GM13976 (cell line): Measurements from ENCODE around the gene EP300.
"Not testable (repeated sequence)": the region's sequence is repeated elsewhere in the genome, so short reads cannot be mapped to it uniquely, and the experiment has no call there.

Experiments
- DNase-seq: peaks from one replicate; pipeline ENCODE4 v3.0.0; 2012; ENCODE audit warnings: low spot score
- in situ Hi-C: fragments of 300-500 bp; cut with MboI; formaldehyde crosslinking; loops from one replicate; pipeline ENCODE4 v1.12.0; 2022; ENCODE audit warnings: low sequenced_read_pairs, mixed read lengths, inconsistent platforms; ENCODE audit not compliant: unreplicated experiment
- TF ChIP-seq, protein P1 (sequence below): IDR thresholded peaks from 2 replicates; pipeline ENCODE4 v1.5.1; 2012; ENCODE audit warnings: borderline replicate concordance, mild to moderate bottlenecking; ENCODE audit not compliant: insufficient read depth; ENCODE audit errors: extremely low read depth, missing control alignments, control extremely low read depth

The EP300 gene

GRCh38 chr22:41177622-41178424 is 85.4 kb downstream of the EP300 start:
- in situ Hi-C loops, result no loop called here
- no peak for DNase-seq
- TF ChIP-seq, protein P1, sequence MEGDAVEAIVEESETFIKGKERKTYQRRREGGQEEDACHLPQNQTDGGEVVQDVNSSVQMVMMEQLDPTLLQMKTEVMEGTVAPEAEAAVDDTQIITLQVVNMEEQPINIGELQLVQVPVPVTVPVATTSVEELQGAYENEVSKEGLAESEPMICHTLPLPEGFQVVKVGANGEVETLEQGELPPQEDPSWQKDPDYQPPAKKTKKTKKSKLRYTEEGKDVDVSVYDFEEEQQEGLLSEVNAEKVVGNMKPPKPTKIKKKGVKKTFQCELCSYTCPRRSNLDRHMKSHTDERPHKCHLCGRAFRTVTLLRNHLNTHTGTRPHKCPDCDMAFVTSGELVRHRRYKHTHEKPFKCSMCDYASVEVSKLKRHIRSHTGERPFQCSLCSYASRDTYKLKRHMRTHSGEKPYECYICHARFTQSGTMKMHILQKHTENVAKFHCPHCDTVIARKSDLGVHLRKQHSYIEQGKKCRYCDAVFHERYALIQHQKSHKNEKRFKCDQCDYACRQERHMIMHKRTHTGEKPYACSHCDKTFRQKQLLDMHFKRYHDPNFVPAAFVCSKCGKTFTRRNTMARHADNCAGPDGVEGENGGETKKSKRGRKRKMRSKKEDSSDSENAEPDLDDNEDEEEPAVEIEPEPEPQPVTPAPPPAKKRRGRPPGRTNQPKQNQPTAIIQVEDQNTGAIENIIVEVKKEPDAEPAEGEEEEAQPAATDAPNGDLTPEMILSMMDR, result no peak

DNA sequence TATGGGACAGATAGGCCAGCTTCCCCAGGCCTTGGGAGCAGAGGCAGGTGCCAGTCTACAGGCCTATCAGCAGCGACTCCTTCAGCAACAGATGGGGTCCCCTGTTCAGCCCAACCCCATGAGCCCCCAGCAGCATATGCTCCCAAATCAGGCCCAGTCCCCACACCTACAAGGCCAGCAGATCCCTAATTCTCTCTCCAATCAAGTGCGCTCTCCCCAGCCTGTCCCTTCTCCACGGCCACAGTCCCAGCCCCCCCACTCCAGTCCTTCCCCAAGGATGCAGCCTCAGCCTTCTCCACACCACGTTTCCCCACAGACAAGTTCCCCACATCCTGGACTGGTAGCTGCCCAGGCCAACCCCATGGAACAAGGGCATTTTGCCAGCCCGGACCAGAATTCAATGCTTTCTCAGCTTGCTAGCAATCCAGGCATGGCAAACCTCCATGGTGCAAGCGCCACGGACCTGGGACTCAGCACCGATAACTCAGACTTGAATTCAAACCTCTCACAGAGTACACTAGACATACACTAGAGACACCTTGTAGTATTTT is 86.1 kb downstream of the EP300 start:
- TF ChIP-seq, protein P1, result no peak
- DNase-seq, result no peak
- in situ Hi-C loops, result no loop called here

GRCh38 chr22:41180362-41180761 is 88.0 kb downstream of the EP300 start:
- DNase-seq, in situ Hi-C loops: not testable (repeated sequence)

DNA sequence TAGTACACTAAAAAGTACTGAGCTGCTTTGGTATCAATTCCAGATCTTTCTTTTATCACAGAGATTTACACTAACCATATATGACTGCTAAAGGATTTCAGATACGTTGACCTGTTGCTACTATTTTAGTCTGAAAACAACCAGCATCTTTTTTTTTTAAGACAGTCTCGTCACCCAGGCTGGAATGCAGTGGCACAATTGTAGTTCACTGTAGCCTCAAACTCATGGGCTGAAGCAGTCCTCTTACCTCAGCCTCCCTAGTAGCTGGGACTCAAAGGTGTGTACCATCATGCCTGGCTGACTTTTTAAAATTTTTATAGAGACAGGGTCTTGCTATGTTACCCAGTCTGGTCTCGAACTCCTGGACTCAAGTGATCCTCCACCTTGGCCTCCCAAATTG is 88.5 kb downstream of the EP300 start:
- no peak for DNase-seq
- in situ Hi-C loops, result no loop called here
- TF ChIP-seq, protein P1, result no peak

DNA sequence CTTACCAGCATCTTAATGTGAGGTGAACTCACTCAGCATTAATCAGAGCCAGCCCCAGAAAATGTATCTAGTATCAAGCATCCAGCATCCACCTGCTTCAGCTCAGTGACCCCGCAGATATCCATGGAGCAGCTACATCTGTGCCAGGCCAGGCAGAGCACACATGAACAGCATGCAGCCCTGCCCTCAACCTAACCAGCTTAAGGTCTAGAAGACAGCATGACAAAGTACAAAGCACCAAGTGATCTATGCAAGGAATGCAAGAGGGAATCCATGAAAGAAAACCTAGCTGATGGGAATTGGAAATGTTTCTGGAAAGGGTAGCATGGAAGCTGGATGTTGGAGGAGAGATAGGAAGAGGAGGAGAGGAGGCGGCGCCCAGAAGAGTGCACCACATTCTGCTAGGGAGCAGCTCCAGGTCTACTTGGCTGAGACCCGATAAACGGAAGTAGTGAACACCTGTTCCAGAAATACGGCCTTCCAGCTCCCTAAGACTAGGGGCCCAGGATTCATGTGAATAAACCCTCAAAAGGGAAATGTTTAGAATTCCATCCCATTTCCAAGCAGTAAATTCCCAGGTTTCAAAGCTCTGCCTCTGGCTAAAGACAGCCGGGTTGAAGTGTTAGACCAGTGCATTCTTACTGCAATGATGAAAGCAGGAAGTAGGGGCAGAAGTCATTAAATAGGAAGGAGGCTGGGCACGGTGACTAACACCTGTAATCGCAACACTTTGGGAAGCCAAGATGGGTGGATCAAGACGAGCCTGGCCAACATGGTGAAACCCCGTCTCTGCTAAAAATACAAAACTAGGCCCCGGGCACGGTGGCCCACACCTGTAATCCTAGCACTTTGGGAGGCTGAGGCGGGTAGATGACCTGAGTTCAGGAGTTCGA is 89.2 kb downstream of the EP300 start:
- in situ Hi-C loops, result no loop called here
- DNase-seq, result no peak

DNA sequence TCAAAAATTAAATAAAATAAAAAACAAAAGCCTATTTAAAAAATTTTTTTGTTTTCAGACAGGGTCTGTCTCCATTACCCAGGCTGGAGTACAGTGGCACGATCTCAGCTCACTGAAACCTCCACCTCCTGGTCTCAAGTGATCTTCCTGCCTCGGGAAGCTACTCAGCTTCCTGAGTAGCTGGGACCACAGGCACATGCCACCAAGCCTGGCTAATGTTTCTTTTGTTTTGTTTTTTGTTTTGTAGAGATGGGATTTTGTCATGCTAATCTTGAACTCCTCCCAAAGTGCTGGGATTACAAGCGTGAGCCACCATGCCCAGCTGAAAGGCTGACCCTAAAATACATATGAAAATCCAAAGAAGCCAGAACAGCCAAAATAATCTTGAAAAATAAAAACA is 92.3 kb downstream of the EP300 start:
- no peak for DNase-seq
- in situ Hi-C loops, result no loop called here
- TF ChIP-seq, protein P1, result no peak

More for the DNA sequence above, 89.2 kb downstream of the EP300 start:
- TF ChIP-seq, protein P1, result no peak
